Calu3 (cell line): ENCODE data around the gene FBLN2. TPM values are rescaled to one million over a fixed set of nuclear protein-coding genes. Genes with fewer than 3 reads are reported as not detected.

Experiments used
- BruUV-seq: library from RNA; stranded (reverse); fragments of 400-500 nt; replicated peaks from 2 replicates; lab custom pipeline; 2021; lab: Mats Ljungman, UMichigan
- CTCF ChIA-PET: fragments of 300-600 bp; sonication (Branson Sonifier 250); formaldehyde crosslinking; loops from one replicate; lab custom pipeline; 2022; ENCODE audit warnings: antibody characterized with exemption; lab: Charles Lee
- DNase-seq: peaks from one replicate; pipeline ENCODE4 v3.0.0; 2022
- H3K27ac Mint-ChIP-seq: one replicate; pipeline ENCODE4 v1.8.0; 2022; ENCODE audit warnings: mixed read lengths; ENCODE audit not compliant: unreplicated experiment
- H3K27me3 Mint-ChIP-seq: one replicate; pipeline ENCODE4 v1.8.0; 2022; ENCODE audit warnings: mixed read lengths; ENCODE audit not compliant: unreplicated experiment
- H3K36me3 Mint-ChIP-seq: one replicate; pipeline ENCODE4 v1.8.0; 2022; ENCODE audit warnings: mild to moderate bottlenecking, moderate library complexity, mixed read lengths; ENCODE audit not compliant: insufficient read depth, unreplicated experiment
- H3K4me1 Mint-ChIP-seq: one replicate; pipeline ENCODE4 v1.8.0; 2022; ENCODE audit warnings: mild to moderate bottlenecking, low read depth, mixed read lengths; ENCODE audit not compliant: unreplicated experiment
- H3K4me3 Mint-ChIP-seq: one replicate; pipeline ENCODE4 v1.8.0; 2022; ENCODE audit warnings: mild to moderate bottlenecking, low read depth, moderate library complexity, mixed read lengths; ENCODE audit not compliant: unreplicated experiment
- H3K9me3 Mint-ChIP-seq: one replicate; pipeline ENCODE4 v1.8.0; 2022; ENCODE audit warnings: low read depth, mixed read lengths; ENCODE audit not compliant: unreplicated experiment
- intact Hi-C: fragments of 100-400 bp; cut with micrococcal nuclease; formaldehyde crosslinking; loops from one replicate; pipeline ENCODE4 v1.10.0; 2022; ENCODE audit not compliant: unreplicated experiment
- total RNA-seq: library from RNA; stranded (reverse); gene quantifications from 2 replicates; pipeline ENCODE4 v1.2.3, GENCODE V29; 2022
- TF ChIP-seq, protein P1 (sequence below): fragments of 200-600 bp; IDR thresholded peaks from one replicate; pipeline ENCODE4 v1.8.0; 2022; ENCODE audit warnings: antibody characterized with exemption; ENCODE audit not compliant: unreplicated experiment

Gene FBLN2
- total RNA-seq, 1 experiment from 2014 or later, result not detected

DNA sequence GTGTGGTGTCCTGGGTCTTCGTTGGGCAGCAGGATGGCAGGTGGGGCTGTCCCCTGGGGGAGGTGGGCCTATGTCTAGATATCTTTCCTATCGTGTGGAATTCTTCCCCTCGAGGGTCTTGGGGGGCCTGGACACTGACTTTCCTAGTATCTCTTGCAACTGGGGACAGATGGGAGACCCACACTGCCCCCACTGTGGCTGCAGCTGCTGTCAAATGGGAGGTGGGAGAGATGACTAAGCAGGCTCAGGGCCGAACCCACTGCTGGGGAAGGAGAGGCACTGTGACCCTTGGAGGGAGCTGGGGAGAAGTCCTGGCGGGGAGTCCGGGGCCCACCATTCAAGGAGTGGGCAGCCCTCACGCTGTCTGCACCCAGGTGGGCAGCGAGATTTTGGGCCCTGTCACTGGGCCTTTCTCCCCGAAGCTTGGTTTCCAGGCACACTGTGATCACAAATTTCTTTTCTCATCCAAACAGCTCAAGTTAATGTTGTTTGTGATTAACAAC lies 2.9 kb upstream of the FBLN2 start:
- no peak overlapping the region for H3K4me3 Mint-ChIP-seq
- H3K4me1 Mint-ChIP-seq, result no peaks in the 10 kb centered on the region
- CTCF ChIA-PET, result no interaction called here
- DNase-seq, result no peak
- BruUV-seq, result no TSS peak
- peaks cover 7% of the 10 kb centered on the region for H3K27me3 Mint-ChIP-seq
- peaks cover 2% of the 10 kb centered on the region for H3K9me3 Mint-ChIP-seq
- H3K27ac Mint-ChIP-seq, result no peak overlapping the region
- TF ChIP-seq, protein P1, sequence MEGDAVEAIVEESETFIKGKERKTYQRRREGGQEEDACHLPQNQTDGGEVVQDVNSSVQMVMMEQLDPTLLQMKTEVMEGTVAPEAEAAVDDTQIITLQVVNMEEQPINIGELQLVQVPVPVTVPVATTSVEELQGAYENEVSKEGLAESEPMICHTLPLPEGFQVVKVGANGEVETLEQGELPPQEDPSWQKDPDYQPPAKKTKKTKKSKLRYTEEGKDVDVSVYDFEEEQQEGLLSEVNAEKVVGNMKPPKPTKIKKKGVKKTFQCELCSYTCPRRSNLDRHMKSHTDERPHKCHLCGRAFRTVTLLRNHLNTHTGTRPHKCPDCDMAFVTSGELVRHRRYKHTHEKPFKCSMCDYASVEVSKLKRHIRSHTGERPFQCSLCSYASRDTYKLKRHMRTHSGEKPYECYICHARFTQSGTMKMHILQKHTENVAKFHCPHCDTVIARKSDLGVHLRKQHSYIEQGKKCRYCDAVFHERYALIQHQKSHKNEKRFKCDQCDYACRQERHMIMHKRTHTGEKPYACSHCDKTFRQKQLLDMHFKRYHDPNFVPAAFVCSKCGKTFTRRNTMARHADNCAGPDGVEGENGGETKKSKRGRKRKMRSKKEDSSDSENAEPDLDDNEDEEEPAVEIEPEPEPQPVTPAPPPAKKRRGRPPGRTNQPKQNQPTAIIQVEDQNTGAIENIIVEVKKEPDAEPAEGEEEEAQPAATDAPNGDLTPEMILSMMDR, result no peak
- intact Hi-C loops, result no loop called here
- H3K36me3 Mint-ChIP-seq, result no peaks in the 10 kb centered on the region

DNA sequence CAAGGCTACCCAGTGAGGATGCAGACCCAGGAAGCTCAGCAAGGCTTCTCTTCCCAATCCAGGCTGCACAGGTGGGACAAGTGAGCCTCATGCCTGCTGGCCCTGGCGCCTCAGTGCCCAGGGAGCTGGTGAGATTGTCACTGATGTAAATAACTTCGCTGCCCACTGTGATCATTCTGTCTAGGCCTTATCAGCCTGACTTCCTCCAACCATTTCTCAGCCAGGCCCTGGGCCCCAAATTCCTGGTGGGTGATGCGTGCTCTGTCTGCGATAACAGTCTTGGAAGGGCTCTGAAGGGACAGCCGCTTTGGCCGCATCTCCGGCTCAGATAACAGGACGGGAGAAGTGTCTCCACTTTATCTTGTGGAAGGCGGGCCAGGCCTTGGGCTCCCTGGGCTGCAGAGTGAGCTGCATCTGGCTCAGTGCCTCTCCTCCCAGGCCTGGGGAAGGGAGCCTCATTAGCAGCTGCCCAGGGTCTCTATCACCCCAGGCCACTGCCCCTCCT lies 2.2 kb upstream of the FBLN2 start:
- no peak for DNase-seq

GRCh38 chr3:13547591-13548371 lies 1.1 kb upstream of the FBLN2 start:
- DNase-seq, result no peak
- intact Hi-C loops, result no loop called here
- CTCF ChIA-PET, result no interaction called here
- Mint-ChIP-seq H3K36me3 (no peaks in the 10 kb centered on the region), H3K4me3 (no peak overlapping the region), H3K27me3 (peaks cover 23% of the 10 kb centered on the region), H3K9me3 (no peaks in the 10 kb centered on the region), H3K27ac (no peak overlapping the region), H3K4me1 (peaks cover under 1% of the 10 kb centered on the region)
- TF ChIP-seq, protein P1, result no peak
- no TSS peak for BruUV-seq

More for the DNA sequence above, 2.2 kb upstream of the FBLN2 start:
- BruUV-seq, result no TSS peak
- H3K36me3 Mint-ChIP-seq, result no peaks in the 10 kb centered on the region
- no peaks in the 10 kb centered on the region for H3K4me1 Mint-ChIP-seq
- CTCF ChIA-PET, result no interaction called here
- TF ChIP-seq, protein P1, result no peak
- no peak overlapping the region for H3K27ac Mint-ChIP-seq
- H3K27me3 Mint-ChIP-seq, result peaks cover 12% of the 10 kb centered on the region
- H3K4me3 Mint-ChIP-seq, result no peak overlapping the region
- H3K9me3 Mint-ChIP-seq, result no peaks in the 10 kb centered on the region
- intact Hi-C loops, result no loop called here

DNA sequence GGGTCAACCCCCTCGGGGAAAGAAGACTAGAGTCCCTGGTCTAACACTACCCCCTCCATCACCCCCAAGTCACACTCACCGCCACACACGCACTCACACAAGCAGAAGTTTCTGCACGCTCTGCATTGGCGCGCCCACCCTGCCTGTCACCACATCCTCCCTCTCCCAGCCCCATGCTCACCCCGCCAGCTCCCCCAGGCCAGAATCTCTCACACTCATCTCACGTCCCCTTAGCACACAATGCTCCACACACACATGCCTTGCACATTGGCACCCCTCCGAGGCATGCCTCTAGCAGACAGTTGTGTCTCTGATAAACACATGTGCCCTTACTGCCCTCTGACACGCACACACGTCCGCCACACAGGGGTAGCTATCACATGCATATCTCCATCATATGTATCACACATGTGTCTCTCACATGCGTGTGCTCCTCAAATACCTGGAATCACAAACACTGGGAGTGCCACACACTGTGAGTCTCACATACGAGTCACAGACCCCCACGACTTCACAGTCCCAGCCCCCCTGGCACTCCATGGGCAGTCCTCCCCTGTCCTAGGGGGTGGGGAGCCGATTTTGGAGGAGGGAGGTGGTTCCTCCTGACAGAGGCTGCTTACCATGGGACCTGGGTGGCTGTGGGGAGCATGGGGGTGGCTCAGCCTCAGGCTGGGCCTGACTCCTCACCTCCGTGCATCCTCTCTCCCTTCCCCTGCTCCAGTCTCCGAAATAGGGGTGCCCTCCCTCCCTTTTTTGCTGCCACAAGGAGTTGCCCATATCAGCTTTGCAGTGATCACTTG lies 898 bp downstream of the FBLN2 start:
- H3K9me3 Mint-ChIP-seq, result no peaks in the 10 kb centered on the region
- no peak overlapping the region for H3K4me3 Mint-ChIP-seq
- H3K27me3 Mint-ChIP-seq, result peaks cover 43% of the 10 kb centered on the region
- no TSS peak for BruUV-seq
- intact Hi-C loops, result no loop called here
- H3K36me3 Mint-ChIP-seq, result no peaks in the 10 kb centered on the region
- no peak for DNase-seq
- peaks cover 7% of the 10 kb centered on the region for H3K4me1 Mint-ChIP-seq
- H3K27ac Mint-ChIP-seq, result no peak overlapping the region
- TF ChIP-seq, protein P1, result no peak
- CTCF ChIA-PET, result no interaction called here
